OCI-LY3 (cell line): Measurements from ENCODE around the gene KCNJ4.
A peak's percentile ranks its signal among the peaks of the same experiment; 100 is the strongest.

ENCODE experiments used
- H2AFZ ChIP-seq: fragments of 200-600, 300-600 bp; shearing (Covaris generic); 2 replicates; pipeline ENCODE4 v1.6.0; 2014; ENCODE audit warnings: antibody characterized with exemption, low read depth, low read length
- H3K27ac ChIP-seq: fragments of 200-600, 300-600 bp; sonication (generic); 2 replicates; pipeline ENCODE4 v1.5.1; 2014; ENCODE audit warnings: mild to moderate bottlenecking, low read length, moderate library complexity, mixed read lengths
- H3K27me3 ChIP-seq: fragments of 200-600, 300-600 bp; sonication (generic); 2 replicates; pipeline ENCODE4 v1.6.1; 2014; ENCODE audit warnings: low read depth, low read length, mixed read lengths
- H3K36me3 ChIP-seq: fragments of 200-600, 300-600 bp; sonication (generic); replicated peaks from 2 replicates; pipeline ENCODE3; 2014; ENCODE audit warnings: low read depth, low read length, mixed read lengths
- H3K4me1 ChIP-seq: fragments of 300-600, 200-600 bp; sonication (generic); 2 replicates; pipeline ENCODE4 v1.6.1; 2014; ENCODE audit warnings: low read length, mixed read lengths
- H3K4me2 ChIP-seq: fragments of 200-600, 300-600 bp; sonication (generic); 2 replicates; pipeline ENCODE4 v1.6.1; 2014; ENCODE audit warnings: low read length, mixed read lengths
- H3K4me3 ChIP-seq: fragments of 300-600, 200-600 bp; sonication (generic); 2 replicates; pipeline ENCODE4 v1.5.1; 2014; ENCODE audit warnings: antibody characterized with exemption, mild to moderate bottlenecking, low read length, moderate library complexity
- H3K79me2 ChIP-seq: fragments of 300-600, 200-600 bp; shearing (Covaris generic); 2 replicates; pipeline ENCODE4 v1.6.1; 2014; ENCODE audit warnings: mild to moderate bottlenecking, low read length, mixed read lengths
- H3K9ac ChIP-seq: fragments of 300-600, 200-600 bp; shearing (Covaris generic); 2 replicates; pipeline ENCODE4 v1.6.0; 2014; ENCODE audit warnings: mild to moderate bottlenecking, low read length, moderate library complexity
- H3K9me3 ChIP-seq: fragments of 200-600, 300-600 bp; shearing (Covaris generic); 2 replicates; pipeline ENCODE4 v1.6.1; 2014; ENCODE audit warnings: low read length, mixed read lengths; ENCODE audit not compliant: insufficient read depth
- H4K20me1 ChIP-seq: fragments of 200-600, 300-600 bp; sonication (generic); 2 replicates; pipeline ENCODE4 v1.6.1; 2016; ENCODE audit warnings: low read length, mixed read lengths; ENCODE audit not compliant: insufficient read depth
- CTCF ChIP-seq: fragments of 200-600, 300-600 bp; sonication (generic); IDR thresholded peaks from 2 replicates; pipeline ENCODE4 v1.5.1; 2014; ENCODE audit warnings: antibody characterized with exemption, low read length, low read depth
- EZH2phosphoT487 ChIP-seq: fragments of 200-600 bp; shearing (Covaris generic); IDR thresholded peaks from 2 replicates; pipeline ENCODE4 v1.6.1; 2018; ENCODE audit warnings: antibody characterized with exemption, mixed run types, low read depth

KCNJ4 gene

GRCh38 chr22:38467904-38468442, 13.0 kb upstream of the KCNJ4 start, which contains the start of gene KDELR3:
Gene KDELR3, plus strand, starts transcription at chr22:38468096. Its CDS starts 138 bp downstream, at chr22:38468234.
- peak within 1 kb of the TSS; percentile 51; the same call in 1 of the 2 replicates for H2AFZ ChIP-seq
- H3K27me3 ChIP-seq = peaks cover 19% of the 10 kb centered on the region
- peak within 1 kb of the TSS; percentile 76 for H3K4me3 ChIP-seq
- TF ChIP-seq EZH2phosphoT487 (no peak), CTCF (no peak)
- peak within 1 kb of the TSS; percentile 78 for H3K4me2 ChIP-seq
- H4K20me1 ChIP-seq = no peaks in the 10 kb centered on the region
- H3K9me3 ChIP-seq = no peaks in the 10 kb centered on the region
- no peaks in the 10 kb centered on the region for H3K36me3 ChIP-seq
- no peaks in the 10 kb centered on the region for H3K79me2 ChIP-seq
- no peak within 1 kb of the TSS for H3K27ac ChIP-seq
- no peaks in the 10 kb centered on the region for H3K4me1 ChIP-seq
- H3K9ac ChIP-seq = peak within 1 kb of the TSS; percentile 24; the same call in 1 of the 2 replicates

GRCh38 chr22:38467438-38467903, 12.5 kb upstream of the KCNJ4 start:
- Histone ChIP-seq H4K20me1 (no peaks in the 10 kb centered on the region), H2AFZ (peak overlapping the region; percentile 51; the same call in 1 of the 2 replicates), H3K79me2 (no peaks in the 10 kb centered on the region), H3K36me3 (no peaks in the 10 kb centered on the region), H3K27ac (no peak overlapping the region), H3K27me3 (peaks cover 19% of the 10 kb centered on the region), H3K4me2 (peak overlapping the region; percentile 78), H3K9ac (peak overlapping the region; percentile 24; the same call in 1 of the 2 replicates), H3K4me3 (peak overlapping the region; percentile 76), H3K9me3 (no peaks in the 10 kb centered on the region), H3K4me1 (no peaks in the 10 kb centered on the region)
- TF ChIP-seq CTCF (no peak), EZH2phosphoT487 (no peak)

- H4K20me1 ChIP-seq = no peaks in the 10 kb centered on the region
- H3K9me3 ChIP-seq = no peaks in the 10 kb centered on the region
- no peak for TF ChIP-seq CTCF
- TF ChIP-seq EZH2phosphoT487 = no peak
- H3K4me3 ChIP-seq = no peak overlapping the region
- no peaks in the 10 kb centered on the region for H3K79me2 ChIP-seq
- H3K36me3 ChIP-seq = no peaks in the 10 kb centered on the region
- H2AFZ ChIP-seq = no peak overlapping the region
- H3K4me1 ChIP-seq = no peaks in the 10 kb centered on the region
- no peak overlapping the region for H3K4me2 ChIP-seq
- H3K27ac ChIP-seq = no peak overlapping the region
- no peak overlapping the region for H3K9ac ChIP-seq
- peaks cover 23% of the 10 kb centered on the region for H3K27me3 ChIP-seq
Measured at GRCh38 chr22:38465673-38466490, 10.9 kb upstream of the KCNJ4 start.

- no peak overlapping the region for H2AFZ ChIP-seq
- H3K4me1 ChIP-seq = no peaks in the 10 kb centered on the region
- no peaks in the 10 kb centered on the region for H4K20me1 ChIP-seq
- H3K36me3 ChIP-seq = no peaks in the 10 kb centered on the region
- H3K4me3 ChIP-seq = no peak overlapping the region
- no peak overlapping the region for H3K27ac ChIP-seq
- H3K27me3 ChIP-seq = peaks cover 31% of the 10 kb centered on the region
- no peak overlapping the region for H3K4me2 ChIP-seq
- H3K9ac ChIP-seq = no peak overlapping the region
- no peaks in the 10 kb centered on the region for H3K9me3 ChIP-seq
- no peaks in the 10 kb centered on the region for H3K79me2 ChIP-seq
- no peak for TF ChIP-seq CTCF
- TF ChIP-seq EZH2phosphoT487 = no peak
Measured at GRCh38 chr22:38464992-38465672, 10.1 kb upstream of the KCNJ4 start.
